RWPE1 (cell line): ENCODE measurements around the gene FTSJ1.

ENCODE experiments used
- CTCF ChIA-PET: fragments of 350-600 bp; sonication (Branson Sonifier 250); formaldehyde crosslinking; extraction: SDS; loops from one replicate; lab custom pipeline; 2021; lab: Yijun Ruan, JAX
- POLR2A ChIA-PET: fragments of 400-600 bp; formaldehyde crosslinking; extraction: SDS; loops from one replicate; lab custom pipeline; 2020; ENCODE audit warnings: antibody characterized with exemption; ENCODE audit not compliant: low non-redundant PET; lab: Yijun Ruan, JAX
- DNase-seq: peaks from one replicate; pipeline ENCODE4 v3.0.0; 2012; ENCODE audit warnings: low spot score
- H3K27ac ChIP-seq: fragments of 450-650 bp; 2 replicates; pipeline ENCODE4 v1.5.1; 2017
- TF ChIP-seq, protein P1 (sequence below): fragments of 450-650 bp; conservative IDR thresholded peaks from 2 replicates; pipeline ENCODE4 v1.5.1; 2017; ENCODE audit warnings: low read depth, mild to moderate bottlenecking

The FTSJ1 gene

DNA sequence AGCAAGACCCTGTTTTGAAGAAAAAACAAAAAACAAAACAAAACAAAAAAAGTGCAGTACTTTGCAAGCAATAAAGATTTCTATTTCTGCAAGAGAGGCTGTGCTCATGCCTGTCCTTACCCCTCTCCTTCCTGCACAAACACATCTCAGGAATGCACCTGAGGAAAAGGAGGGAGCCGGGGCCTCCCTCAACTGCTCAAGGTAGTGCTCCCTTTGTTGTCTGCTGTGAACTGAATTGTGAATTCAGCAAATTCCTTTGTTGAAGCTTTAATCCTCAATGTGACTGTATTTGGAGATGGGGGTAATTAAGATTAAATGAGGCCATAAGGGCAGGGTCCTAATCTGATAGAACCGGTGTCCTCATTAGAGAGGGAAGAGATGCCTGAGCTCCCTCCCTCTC is 13.9 kb downstream of the FTSJ1 start:
- TF ChIP-seq, protein P1, sequence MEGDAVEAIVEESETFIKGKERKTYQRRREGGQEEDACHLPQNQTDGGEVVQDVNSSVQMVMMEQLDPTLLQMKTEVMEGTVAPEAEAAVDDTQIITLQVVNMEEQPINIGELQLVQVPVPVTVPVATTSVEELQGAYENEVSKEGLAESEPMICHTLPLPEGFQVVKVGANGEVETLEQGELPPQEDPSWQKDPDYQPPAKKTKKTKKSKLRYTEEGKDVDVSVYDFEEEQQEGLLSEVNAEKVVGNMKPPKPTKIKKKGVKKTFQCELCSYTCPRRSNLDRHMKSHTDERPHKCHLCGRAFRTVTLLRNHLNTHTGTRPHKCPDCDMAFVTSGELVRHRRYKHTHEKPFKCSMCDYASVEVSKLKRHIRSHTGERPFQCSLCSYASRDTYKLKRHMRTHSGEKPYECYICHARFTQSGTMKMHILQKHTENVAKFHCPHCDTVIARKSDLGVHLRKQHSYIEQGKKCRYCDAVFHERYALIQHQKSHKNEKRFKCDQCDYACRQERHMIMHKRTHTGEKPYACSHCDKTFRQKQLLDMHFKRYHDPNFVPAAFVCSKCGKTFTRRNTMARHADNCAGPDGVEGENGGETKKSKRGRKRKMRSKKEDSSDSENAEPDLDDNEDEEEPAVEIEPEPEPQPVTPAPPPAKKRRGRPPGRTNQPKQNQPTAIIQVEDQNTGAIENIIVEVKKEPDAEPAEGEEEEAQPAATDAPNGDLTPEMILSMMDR: no peak
- CTCF ChIA-PET: no interaction called here
- no peak for DNase-seq
- POLR2A ChIA-PET: no interaction called here
- peak overlapping the region; percentile 94 for H3K27ac ChIP-seq

DNA sequence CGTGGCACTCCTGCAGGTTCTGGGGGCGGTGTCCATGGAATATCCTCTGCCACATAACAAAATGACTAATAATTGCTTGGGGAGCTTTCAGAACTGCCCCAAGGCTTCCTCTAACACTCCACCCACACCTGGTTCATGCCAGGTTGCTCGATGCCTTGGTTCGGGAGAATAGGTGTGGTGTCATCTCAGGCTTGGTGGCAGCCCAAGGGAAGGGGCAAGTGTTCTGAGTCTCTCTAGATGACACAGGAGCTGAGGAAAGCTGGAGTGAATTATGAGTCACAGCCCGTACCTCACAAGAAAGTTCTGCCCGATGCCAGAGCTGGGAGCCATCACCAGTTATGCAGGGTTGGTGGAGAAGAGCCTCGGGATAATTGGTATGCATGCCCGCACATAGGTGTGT is 14.7 kb downstream of the FTSJ1 start:
- H3K27ac ChIP-seq: peak overlapping the region; percentile 94
- peak; percentile 28 for DNase-seq
- POLR2A ChIA-PET: no interaction called here
- CTCF ChIA-PET: no interaction called here
- TF ChIP-seq, protein P1: no peak

DNA sequence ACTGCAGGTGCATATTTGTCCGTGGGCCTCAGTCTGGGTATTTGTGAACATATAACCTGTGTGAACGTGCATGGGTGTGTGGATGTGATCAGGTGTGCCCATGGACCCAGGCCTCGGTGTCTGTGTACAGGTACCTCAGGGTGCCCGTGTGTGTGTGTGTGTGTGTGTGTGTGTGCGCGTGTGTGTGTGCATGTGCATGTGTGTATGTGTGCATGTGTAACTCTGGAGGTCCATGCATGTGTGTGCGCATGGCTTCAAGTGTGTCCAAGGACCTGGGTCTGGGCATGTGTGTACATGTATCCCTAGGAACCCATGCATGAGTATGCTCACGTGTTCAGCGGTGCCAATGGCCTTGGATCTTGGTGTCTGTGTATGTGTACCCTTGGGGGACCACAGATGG is 15.8 kb downstream of the FTSJ1 start:
- CTCF ChIA-PET: no interaction called here
- peak overlapping the region; percentile 94 for H3K27ac ChIP-seq
- TF ChIP-seq, protein P1: no peak
- POLR2A ChIA-PET: no interaction called here
- no peak for DNase-seq

DNA sequence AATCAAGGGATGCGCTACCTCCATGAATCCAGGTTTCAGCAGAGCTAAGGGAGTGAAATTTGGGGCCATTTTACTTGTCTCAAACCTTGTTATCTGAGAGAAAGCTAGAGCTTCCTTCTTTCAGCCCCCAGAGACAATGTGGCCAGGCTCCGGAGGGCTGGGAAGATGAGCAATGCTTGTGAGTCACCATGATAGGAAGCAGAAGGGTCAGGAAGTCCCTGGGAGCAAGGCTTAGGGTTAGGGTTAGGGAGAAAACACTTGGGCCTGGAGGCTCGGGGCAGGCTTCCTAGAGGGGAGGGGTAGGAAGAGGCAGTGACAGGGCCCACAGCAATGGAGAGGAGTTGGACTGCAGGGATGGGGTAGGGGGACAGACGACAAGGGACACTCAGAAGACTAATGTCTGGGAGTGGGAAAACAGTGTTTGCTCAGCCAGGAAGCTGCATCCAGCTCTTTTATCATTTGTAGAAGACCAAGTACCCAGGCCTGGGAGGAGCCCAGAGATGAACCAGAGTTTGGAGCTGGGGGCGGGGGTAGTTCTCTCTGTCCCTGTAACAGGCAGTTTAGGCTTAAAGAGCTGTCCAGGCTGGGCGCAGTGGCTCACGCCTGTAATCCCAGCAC is 16.4 kb downstream of the FTSJ1 start:
- ChIA-PET CTCF (no interaction called here), POLR2A (no interaction called here)
- DNase-seq: no peak
- TF ChIP-seq, protein P1: no peak
- H3K27ac ChIP-seq: peak overlapping the region; percentile 94

DNA sequence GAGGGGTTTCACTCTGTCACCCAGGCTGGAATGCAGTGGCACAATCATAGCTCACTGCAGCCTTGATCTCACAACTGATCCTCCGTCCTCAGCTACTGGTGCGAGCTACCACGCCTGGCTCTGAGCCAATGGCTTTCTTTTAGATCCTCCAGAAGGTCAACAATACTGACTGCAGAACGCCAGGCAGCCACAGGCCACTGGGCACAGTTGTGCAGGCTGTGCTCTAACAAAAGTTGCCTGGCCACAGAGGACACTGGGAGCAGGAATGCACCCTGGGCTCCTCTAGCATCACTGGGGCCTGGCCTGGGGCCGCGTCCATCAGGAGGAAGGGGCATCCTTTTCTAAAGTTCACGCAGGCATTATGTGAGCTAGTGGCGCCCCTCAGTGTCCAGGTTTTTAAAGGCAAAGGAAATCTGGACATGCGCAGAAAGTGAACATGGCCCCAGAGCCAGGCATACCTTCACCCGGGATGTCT is 17.9 kb downstream of the FTSJ1 start:
- POLR2A ChIA-PET: no interaction called here
- CTCF ChIA-PET: interaction anchor here (0.6 kb wide), 1 partner anchor 13 kb away, joined by 4 read pairs; no protein-coding TSS in a partner anchor
- no peak for DNase-seq
- peak overlapping the region; percentile 94; the same call in 1 of the 2 replicates for H3K27ac ChIP-seq
- TF ChIP-seq, protein P1: no peak

DNA sequence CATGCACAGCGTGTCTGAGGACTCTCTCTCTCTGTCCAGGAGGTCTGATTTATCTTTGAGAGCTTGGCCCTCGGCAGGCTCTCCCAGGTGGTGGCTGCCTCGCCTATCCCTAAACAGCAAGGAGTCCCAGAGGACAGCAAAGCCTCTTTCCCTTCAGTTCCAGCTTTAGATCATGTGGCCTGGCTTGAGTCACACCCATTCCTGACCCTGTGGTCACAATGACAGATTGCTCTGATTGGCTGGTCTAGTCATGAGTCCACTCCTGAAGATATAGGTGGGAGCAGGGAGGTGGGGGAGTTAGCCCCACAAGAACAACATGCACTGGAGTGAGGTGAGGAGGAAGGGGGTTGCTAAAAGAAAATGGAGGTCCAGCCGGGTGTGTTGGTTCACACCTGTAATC is 20.7 kb downstream of the FTSJ1 start:
- ChIA-PET CTCF (no interaction called here), POLR2A (no interaction called here)
- no peak for DNase-seq
- TF ChIP-seq, protein P1: no peak
- H3K27ac ChIP-seq: no peak overlapping the region
